ENCODE results near the gene EIF1B.

GRCh38 chr3:40324621-40325020, 15.1 kb downstream of the EIF1B start:
- TF ChIP-seq CTCF (conservative IDR thresholded peaks at IDR 0.05): no peak
- no peak for TF ChIP-seq EZH2 (IDR thresholded peaks at IDR 0.05; ENCODE audit: low read depth)

All from PC-9 (cell line).